PFSK-1 (cell line): Measurements from ENCODE around the gene MAP7D2.

Source experiments
- FOXP2 ChIP-seq: optimal IDR thresholded peaks from 2 replicates; pipeline ENCODE3; 2011; ENCODE audit warnings: borderline replicate concordance, control low read depth, inconsistent platforms; ENCODE audit not compliant: insufficient read depth; ENCODE audit errors: extremely low read length, extremely low read depth
- POLR2AphosphoS5 ChIP-seq: IDR thresholded peaks from 2 replicates; pipeline ENCODE4 v1.6.1; 2012; ENCODE audit warnings: low read depth, mild to moderate bottlenecking, control low read depth, low read length, moderate library complexity
- REST ChIP-seq, 2 experiments: IDR thresholded peaks; 2 replicates each; pipeline versions ENCODE4 v1.6.1 to v1.8.0; 2011 to 2012; ENCODE audit warnings: low read depth in 2 of 2, low read length in 2 of 2, control low read depth in 1 of 2, inconsistent platforms in 1 of 2, mild to moderate bottlenecking in 1 of 2, moderate library complexity in 1 of 2; ENCODE audit not compliant: insufficient read depth in 1 of 2
- SIN3A ChIP-seq: IDR thresholded peaks from 2 replicates; pipeline ENCODE4 v1.6.1; 2012; ENCODE audit warnings: mild to moderate bottlenecking, low read length, moderate library complexity, borderline replicate concordance; ENCODE audit not compliant: insufficient read depth
- TAF1 ChIP-seq: IDR thresholded peaks from 2 replicates; pipeline ENCODE4 v1.6.1; 2012; ENCODE audit warnings: low read length, control low read depth, borderline replicate concordance; ENCODE audit not compliant: insufficient read depth

Gene MAP7D2

GRCh38 chrX:20144491-20144890, 27.8 kb upstream of the MAP7D2 start:
- TF ChIP-seq REST (IDR thresholded peaks at IDR 0.05; ENCODE audit: insufficient read depth in 1 of 2, low read depth in 2 of 2, low read length in 2 of 2) (no peak), POLR2AphosphoS5 (no peak), TAF1 (no peak), SIN3A (no peak), FOXP2 (no peak)

GRCh38 chrX:20143561-20143960, 26.9 kb upstream of the MAP7D2 start:
- TF ChIP-seq TAF1, result no peak

DNA sequence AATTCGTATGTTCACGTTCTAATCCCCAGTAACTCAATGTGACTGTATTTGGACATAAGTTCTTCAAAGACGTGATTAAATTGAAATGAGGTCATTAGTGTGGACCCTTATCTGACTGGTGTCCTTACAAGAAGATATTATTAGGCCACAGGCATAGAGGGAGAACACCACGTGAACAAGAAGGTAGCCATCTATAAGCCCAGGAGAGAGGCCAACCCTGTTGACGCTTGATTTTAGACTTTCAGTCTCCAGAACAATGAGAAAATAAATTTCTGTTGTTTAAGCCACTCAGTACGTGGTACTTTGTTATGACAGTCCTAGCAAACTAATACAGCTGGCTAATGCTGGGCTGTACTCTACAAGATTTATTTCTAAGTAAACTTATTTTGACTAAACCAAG, 26.4 kb upstream of the MAP7D2 start:
- TF ChIP-seq SIN3A (no peak), TAF1 (no peak), REST (IDR thresholded peaks at IDR 0.05; ENCODE audit: insufficient read depth in 1 of 2, low read depth in 2 of 2, low read length in 2 of 2) (no peak), FOXP2 (no peak), POLR2AphosphoS5 (no peak)

DNA sequence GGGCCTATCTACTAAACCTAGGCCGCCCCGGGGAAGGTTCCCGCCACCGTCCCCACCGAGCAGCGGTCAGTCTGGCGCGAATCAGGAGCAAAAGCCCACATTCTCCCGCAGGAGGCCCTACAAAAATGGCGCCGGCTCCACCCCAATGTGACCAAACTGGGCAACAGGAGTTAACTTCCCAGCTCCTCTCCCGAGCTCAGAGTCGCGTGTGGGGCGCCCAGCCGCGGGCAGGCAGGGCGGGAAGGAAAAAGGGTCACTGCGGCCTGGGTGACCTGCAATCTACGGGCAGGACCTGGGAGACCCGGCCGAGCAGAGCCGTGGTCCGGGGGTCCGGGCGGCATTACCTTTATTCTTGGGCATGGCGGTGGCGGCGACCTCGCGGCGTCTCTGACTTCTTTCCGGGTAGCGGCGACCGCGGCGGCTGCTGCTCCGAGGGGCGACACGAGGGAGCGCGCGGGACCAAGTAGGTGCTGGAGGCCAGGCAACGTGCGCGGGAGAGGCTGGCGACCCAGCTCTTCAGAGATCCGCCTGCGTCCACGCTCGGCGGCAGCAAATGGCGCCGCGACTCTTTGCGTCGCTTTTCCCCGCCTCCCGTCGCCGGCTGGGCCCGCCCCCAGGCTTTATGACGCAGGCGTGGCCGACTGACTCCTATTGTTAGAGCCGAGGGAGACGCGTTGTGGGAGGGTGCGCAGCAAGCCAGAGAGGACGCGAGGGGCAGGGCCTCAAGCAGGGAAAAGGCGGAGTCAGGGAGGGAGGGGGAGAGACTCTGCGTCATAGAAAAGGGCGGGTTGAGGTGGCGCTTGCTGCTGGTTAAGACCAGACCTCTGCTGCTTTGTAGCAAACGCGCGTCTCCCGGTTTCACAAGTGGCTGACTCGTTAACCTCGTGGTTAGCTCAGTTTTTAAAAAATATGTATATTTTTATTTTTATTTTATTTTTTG, 24.8 kb upstream of the MAP7D2 start, which contains the start of gene EIF1AX:
TSS of gene EIF1AX (minus strand) at position 558 of the 940 bp plus-strand sequence. CDS start at position 360, 198 bp downstream.
- no peak; the same call in 1 of the 2 replicates for TF ChIP-seq SIN3A
- TF ChIP-seq REST (IDR thresholded peaks at IDR 0.05; ENCODE audit: insufficient read depth in 1 of 2, low read depth in 2 of 2, low read length in 2 of 2), result no peak
- TF ChIP-seq POLR2AphosphoS5, result peak; percentile 68
- TF ChIP-seq FOXP2, result peak; percentile 75
- peak; percentile 18; the same call in 1 of the 2 replicates for TF ChIP-seq TAF1

DNA sequence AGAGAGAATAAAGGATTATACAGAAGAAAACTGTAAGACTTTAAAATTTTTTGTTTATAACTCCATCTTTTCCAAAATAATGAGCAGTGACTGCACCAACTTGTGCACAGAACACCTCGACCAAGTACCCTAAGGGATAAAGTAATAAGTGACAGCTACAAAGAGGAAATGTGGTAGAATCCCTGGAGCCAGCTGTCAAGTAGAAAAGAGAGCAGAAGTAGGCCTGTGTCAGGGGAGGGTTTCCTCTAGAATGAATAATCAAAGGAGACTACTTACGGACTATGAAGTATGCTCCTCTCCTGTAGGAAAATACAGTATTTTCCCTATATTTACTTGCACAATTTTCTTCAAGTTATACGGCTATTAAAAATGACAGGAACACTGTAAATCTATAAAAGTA, 23.7 kb upstream of the MAP7D2 start:
- TF ChIP-seq TAF1 (no peak), REST (IDR thresholded peaks at IDR 0.05; ENCODE audit: insufficient read depth in 1 of 2, low read depth in 2 of 2, low read length in 2 of 2) (no peak), SIN3A (no peak), FOXP2 (no peak), POLR2AphosphoS5 (no peak)
